Upper lobe of left lung (tissue), 6 donors: ENCODE data around the gene TACC2. TPM values are rescaled to one million over a fixed set of nuclear protein-coding genes. Genes with fewer than 3 reads are reported as not detected.

Experiments
- ATAC-seq, 2 donors: fragments of 200-7000 bp; cut with Tn5 transposase; one replicate each; pipeline ENCODE4 v1.9.1; 2022; ENCODE audit warnings: mild to moderate bottlenecking in 2 of 2, moderate library complexity in 2 of 2; ENCODE audit not compliant: low FRiP score in 2 of 2
- DNase-seq, 2 donors: peaks; one replicate each; pipeline ENCODE4 v3.0.0-alpha.2; 2019 to 2020
- H3K27ac ChIP-seq, 4 donors: fragments of 200-600 bp; sonication (generic); one replicate each; pipeline ENCODE4 v1.5.1; 2016 to 2019
- H3K27me3 ChIP-seq, 4 donors: fragments of 200-600 bp; sonication (generic); one replicate each; pipeline ENCODE4 v1.5.1; 2017 to 2019
- H3K36me3 ChIP-seq, 4 donors: fragments of 200-600 bp; sonication (generic); one replicate each; pipeline ENCODE4 v1.5.1; 2016 to 2019
- H3K4me1 ChIP-seq, 4 donors: fragments of 200-600 bp; sonication (generic); one replicate each; pipeline ENCODE4 v1.5.1; 2018 to 2019
- H3K4me3 ChIP-seq, 4 donors: fragments of 200-600 bp; sonication (generic); one replicate each; pipeline ENCODE4 v1.5.1; 2017 to 2019; ENCODE audit warnings: mild to moderate bottlenecking in 2 of 4, moderate library complexity in 1 of 4
- H3K9me3 ChIP-seq, 4 donors: fragments of 200-600 bp; sonication (generic); one replicate each; pipeline ENCODE4 v1.5.1; 2018 to 2019
- CTCF ChIP-seq, 6 experiments: fragments of 450-650 bp in 4 of 6; fragments of 200-600 bp in 2 of 6; sonication (generic) in 2 of 6; IDR thresholded peaks; one replicate each; pipeline ENCODE4 v1.5.1; 2016 to 2019; ENCODE audit warnings: antibody characterized with exemption in 6 of 6
- EP300 ChIP-seq, 4 donors: sonication (generic); formaldehyde crosslinking; IDR thresholded peaks; one replicate each; pipeline ENCODE4 v1.5.1; 2017; ENCODE audit warnings: antibody characterized with exemption in 4 of 4, control low read depth in 2 of 4
- POLR2A ChIP-seq, 4 donors: fragments of 450-650 bp; IDR thresholded peaks; one replicate each; pipeline ENCODE4 v1.5.1; 2016 to 2017; ENCODE audit warnings: antibody characterized with exemption in 4 of 4, mild to moderate bottlenecking in 2 of 4
- POLR2AphosphoS5 ChIP-seq, 2 donors: sonication (generic); formaldehyde crosslinking; IDR thresholded peaks; one replicate each; pipeline ENCODE4 v1.5.1; 2017; ENCODE audit warnings: antibody characterized with exemption in 2 of 2
- WGBS, 2 donors: methylation state at CpG; one replicate each; pipeline ENCODE4 v1.1.5; 2017 to 2018; 5-methylcytosine and 5-hydroxymethylcytosine counted together
- total RNA-seq, 6 donors: library from RNA; depleted of rRNA in 4 of 6; stranded (reverse); fragments of >200 nt in 4 of 6; gene quantifications; one replicate each; pipeline versions ENCODE4 v1.1.0 to v1.2.1, GENCODE V29; 2016 to 2021
- donor health status: DM: no; HTN: no; CAD: no; lungs with moderate emphysema.
- donor health status: DM: no; HTN: yes; CAD: no; lungs with severe emphysema.

Gene TACC2
- total RNA-seq, 6 donors from 2014 or later: 158 to 701 (median 386) TPM

- TF ChIP-seq EP300 (IDR thresholded peaks at IDR 0.05) (peak in 3 of 4 donors; percentile 7 to 32 (median 25)), POLR2A (IDR thresholded peaks at IDR 0.05) (no peak), CTCF (IDR thresholded peaks at IDR 0.05) (peak in 2 of 6 experiments; percentile 16 to 22), POLR2AphosphoS5 (IDR thresholded peaks at IDR 0.05) (peak; percentile 77 to 80)
- H3K27ac ChIP-seq: peak overlapping the region; percentile 57 to 81 (median 76)
- ATAC-seq: peak; percentile 82 to 83
- H3K27me3 ChIP-seq: no peaks in the 10 kb centered on the region
- 21 to 24% methylated on average over 10 of the region's 10 CpGs for WGBS, 2 donors
- no peak overlapping the region for H3K4me3 ChIP-seq
- peak in 1 of 2 donors; percentile 83 for DNase-seq
- no peaks in the 10 kb centered on the region for H3K9me3 ChIP-seq
- peaks cover 47 to 58% (median 50%) of the 10 kb centered on the region in 4 donors for H3K4me1 ChIP-seq
- peaks cover 0 to 53% (median 35%) of the 10 kb centered on the region in 4 donors for H3K36me3 ChIP-seq
Measured at GRCh38 chr10:122140941-122141623, 152.1 kb downstream of the TACC2 start.

- 75 to 79% methylated on average over 11 to 14 of the region's 15 CpGs for WGBS, 2 donors
- Histone ChIP-seq H3K9me3 (no peaks in the 10 kb centered on the region), H3K27me3 (no peaks in the 10 kb centered on the region), H3K4me3 (no peak overlapping the region), H3K4me1 (peaks cover 47 to 58% (median 52%) of the 10 kb centered on the region in 4 donors), H3K27ac (peak overlapping the region; percentile 57 to 81 (median 76)), H3K36me3 (peaks cover 0 to 57% (median 32%) of the 10 kb centered on the region in 4 donors)
- TF ChIP-seq POLR2A (IDR thresholded peaks at IDR 0.05) (no peak), CTCF (IDR thresholded peaks at IDR 0.05) (no peak), POLR2AphosphoS5 (IDR thresholded peaks at IDR 0.05) (no peak), EP300 (IDR thresholded peaks at IDR 0.05) (no peak)
- DNase-seq (no peak), ATAC-seq (peak in 1 of 2 donors; percentile 21)
Measured at GRCh38 chr10:122141821-122142640, 153.1 kb downstream of the TACC2 start.

- Histone ChIP-seq H3K9me3 (no peaks in the 10 kb centered on the region), H3K36me3 (peaks cover 0 to 57% (median 26%) of the 10 kb centered on the region in 4 donors), H3K4me1 (peaks cover 44 to 61% (median 55%) of the 10 kb centered on the region in 4 donors), H3K4me3 (no peak overlapping the region), H3K27me3 (no peaks in the 10 kb centered on the region), H3K27ac (peak overlapping the region; percentile 8 to 78 (median 44))
- WGBS, 2 donors: 16 to 36% methylated on average over 11 to 14 of the region's 14 CpGs
- DNase-seq: peak in 1 of 2 donors; percentile 78
- TF ChIP-seq EP300 (IDR thresholded peaks at IDR 0.05) (no peak), CTCF (IDR thresholded peaks at IDR 0.05) (peak; percentile 72 to 91 (median 80)), POLR2AphosphoS5 (IDR thresholded peaks at IDR 0.05) (no peak)
- ATAC-seq: peak; percentile 2 to 37
Measured at GRCh38 chr10:122142641-122143237, 153.8 kb downstream of the TACC2 start.

GRCh38 chr10:122143238-122143841 is 154.4 kb downstream of the TACC2 start:
- no peak overlapping the region for H3K27ac ChIP-seq
- peaks cover 0 to 57% (median 27%) of the 10 kb centered on the region in 4 donors for H3K36me3 ChIP-seq
- DNase-seq: no peak
- no peaks in the 10 kb centered on the region for H3K9me3 ChIP-seq
- H3K4me3 ChIP-seq: no peak overlapping the region
- H3K4me1 ChIP-seq: peaks cover 44 to 66% (median 59%) of the 10 kb centered on the region in 4 donors
- 50 to 64% methylated on average over 10 to 14 of the region's 14 CpGs for WGBS, 2 donors
- no peak for ATAC-seq
- TF ChIP-seq POLR2AphosphoS5 (IDR thresholded peaks at IDR 0.05): no peak
- TF ChIP-seq POLR2A (IDR thresholded peaks at IDR 0.05): no peak
- TF ChIP-seq EP300 (IDR thresholded peaks at IDR 0.05): no peak
- no peak for TF ChIP-seq CTCF (IDR thresholded peaks at IDR 0.05)
- no peaks in the 10 kb centered on the region for H3K27me3 ChIP-seq
